RWPE1 (cell line): Measurements from ENCODE around the gene USF1.

ENCODE experiments used
- CTCF ChIA-PET: fragments of 350-600 bp; sonication (Branson Sonifier 250); formaldehyde crosslinking; extraction: SDS; loops from one replicate; lab custom pipeline; 2021; lab: Yijun Ruan, JAX
- POLR2A ChIA-PET: fragments of 400-600 bp; formaldehyde crosslinking; extraction: SDS; loops from one replicate; lab custom pipeline; 2020; ENCODE audit warnings: antibody characterized with exemption; ENCODE audit not compliant: low non-redundant PET; lab: Yijun Ruan, JAX
- DNase-seq: peaks from one replicate; pipeline ENCODE4 v3.0.0; 2012; ENCODE audit warnings: low spot score
- H3K27ac ChIP-seq: fragments of 450-650 bp; 2 replicates; pipeline ENCODE4 v1.5.1; 2017
- CTCF ChIP-seq: fragments of 450-650 bp; conservative IDR thresholded peaks from 2 replicates; pipeline ENCODE4 v1.5.1; 2017; ENCODE audit warnings: low read depth, mild to moderate bottlenecking

Gene USF1

GRCh38 chr1:161091093-161091492, 45.3 kb upstream of the USF1 start:
- ChIA-PET CTCF (no interaction called here), POLR2A (no interaction called here)
- H3K27ac ChIP-seq = no peak overlapping the region
- no peak for TF ChIP-seq CTCF
- no peak for DNase-seq

- CTCF ChIA-PET = no interaction called here
These were observed 44.8 kb upstream of the USF1 start for GRCh38 chr1:161090617-161091016.

GRCh38 chr1:161089938-161090337, 44.2 kb upstream of the USF1 start:
- no peak for TF ChIP-seq CTCF
- ChIA-PET CTCF (no interaction called here), POLR2A (interaction anchor here (0.6 kb wide), 1 partner anchor 13 kb away, joined by 3 read pairs; no protein-coding TSS in a partner anchor)
- H3K27ac ChIP-seq = no peak overlapping the region
- DNase-seq = no peak

More at GRCh38 chr1:161090617-161091016, 44.8 kb upstream of the USF1 start:
- TF ChIP-seq CTCF = no peak
- no peak overlapping the region for H3K27ac ChIP-seq
- DNase-seq = no peak
- POLR2A ChIA-PET = no interaction called here

DNA sequence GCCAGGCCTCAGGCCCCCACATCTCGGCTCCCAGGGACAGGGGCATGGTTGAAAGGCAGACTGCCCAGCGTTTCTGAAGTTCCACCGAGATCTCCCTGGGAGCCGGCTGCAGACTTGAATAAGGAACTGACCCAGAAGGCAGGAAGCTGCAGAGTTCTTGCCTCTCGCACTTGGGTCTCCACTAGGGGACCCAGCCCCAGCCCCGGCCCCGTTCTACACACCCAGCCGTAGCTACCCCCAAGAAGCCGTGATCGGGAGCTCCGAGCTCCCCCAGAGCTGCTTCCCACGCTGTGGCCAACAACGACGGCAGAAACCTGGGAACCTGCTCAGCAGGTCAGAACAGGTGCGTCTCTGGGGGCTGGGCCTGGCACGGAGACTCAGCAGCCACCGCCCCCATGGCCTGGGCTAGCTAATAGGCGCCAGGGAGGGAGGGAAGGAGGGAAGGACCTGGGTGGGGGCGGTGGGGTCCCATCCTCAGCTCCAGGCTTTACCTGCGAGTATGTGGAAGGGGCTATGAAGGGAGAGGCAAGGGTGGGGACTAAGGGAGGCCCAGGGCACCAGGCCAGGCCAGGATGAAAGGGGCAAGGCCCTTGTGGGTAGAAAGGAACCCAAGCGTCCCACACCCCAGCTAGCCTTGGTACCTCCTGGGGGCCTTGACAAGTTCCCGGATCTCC, 43.6 kb upstream of the USF1 start, which contains the start of gene NECTIN4:
TSS of gene NECTIN4 (minus strand) at position 308 of the 674 bp plus-strand sequence. CDS start at position 46, 262 bp downstream.
- no peak within 1 kb of the TSS for H3K27ac ChIP-seq
- POLR2A ChIA-PET = interaction anchor here (0.6 to 1.4 kb wide), 2 partner anchors 13 to 44 kb away, joined by 3 read pairs; partner anchors contain the start of gene USF1
- CTCF ChIA-PET = interaction anchor here (0.5 to 1.7 kb wide), 5 partner anchors 8 to 334 kb away, joined by 3 to 10 read pairs (median 3); no protein-coding TSS in a partner anchor
- peak; percentile 70 for DNase-seq
- TF ChIP-seq CTCF = no peak

DNA sequence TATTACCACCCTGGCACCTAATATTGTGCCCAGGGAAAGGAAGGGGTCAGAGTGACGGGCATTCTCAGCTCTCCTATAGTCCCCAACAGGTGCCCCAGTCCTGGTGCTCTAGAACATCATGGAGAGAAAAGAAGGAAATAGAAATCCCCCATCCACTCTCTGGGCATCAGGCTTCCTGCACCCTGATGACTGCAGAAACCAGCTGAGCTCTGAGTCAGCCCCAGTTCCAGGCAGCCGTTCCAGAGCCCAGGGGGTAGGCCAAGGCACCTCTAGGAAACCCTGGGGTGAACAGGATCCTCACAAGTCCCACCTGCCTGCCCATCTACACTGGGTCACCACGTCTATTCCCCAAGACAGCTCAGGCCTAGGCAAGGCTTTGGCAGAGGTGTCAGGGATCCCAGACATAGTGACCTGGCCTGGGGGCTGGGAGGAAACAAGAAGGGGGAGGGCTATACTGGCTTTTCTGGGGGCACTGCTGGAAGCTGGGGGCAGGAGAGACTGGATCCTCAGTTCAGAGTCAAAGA, 42.9 kb upstream of the USF1 start:
- no peak for TF ChIP-seq CTCF
- ChIA-PET POLR2A (interaction anchor here (1.4 kb wide), 1 partner anchor 43 kb away, joined by 3 read pairs; the partner anchor contains the start of gene USF1), CTCF (interaction anchor here (0.5 to 1.7 kb wide), 6 partner anchors 8 to 334 kb away, joined by 3 to 10 read pairs (median 3); no protein-coding TSS in a partner anchor)
- H3K27ac ChIP-seq = no peak overlapping the region
- DNase-seq = peak; percentile 69

GRCh38 chr1:161086457-161086856, 40.7 kb upstream of the USF1 start:
- H3K27ac ChIP-seq = no peak overlapping the region
- no peak for DNase-seq
- ChIA-PET CTCF (interaction anchor here (0.7 to 1.2 kb wide), 2 partner anchors 15 to 97 kb away, joined by 4 to 5 read pairs; no protein-coding TSS in a partner anchor), POLR2A (interaction anchor here (0.6 kb wide), 1 partner anchor 70 kb away, joined by 3 read pairs; no protein-coding TSS in a partner anchor)
- no peak for TF ChIP-seq CTCF
